IPS DF 4.7 (cell line): ENCODE data around the gene WFIKKN1.

Experiments
- DNase-seq: peaks from one replicate; pipeline ENCODE4 v3.0.0-alpha.2; 2013; ENCODE audit warnings: low spot score; ENCODE audit errors: extremely low read depth

WFIKKN1 gene

DNA sequence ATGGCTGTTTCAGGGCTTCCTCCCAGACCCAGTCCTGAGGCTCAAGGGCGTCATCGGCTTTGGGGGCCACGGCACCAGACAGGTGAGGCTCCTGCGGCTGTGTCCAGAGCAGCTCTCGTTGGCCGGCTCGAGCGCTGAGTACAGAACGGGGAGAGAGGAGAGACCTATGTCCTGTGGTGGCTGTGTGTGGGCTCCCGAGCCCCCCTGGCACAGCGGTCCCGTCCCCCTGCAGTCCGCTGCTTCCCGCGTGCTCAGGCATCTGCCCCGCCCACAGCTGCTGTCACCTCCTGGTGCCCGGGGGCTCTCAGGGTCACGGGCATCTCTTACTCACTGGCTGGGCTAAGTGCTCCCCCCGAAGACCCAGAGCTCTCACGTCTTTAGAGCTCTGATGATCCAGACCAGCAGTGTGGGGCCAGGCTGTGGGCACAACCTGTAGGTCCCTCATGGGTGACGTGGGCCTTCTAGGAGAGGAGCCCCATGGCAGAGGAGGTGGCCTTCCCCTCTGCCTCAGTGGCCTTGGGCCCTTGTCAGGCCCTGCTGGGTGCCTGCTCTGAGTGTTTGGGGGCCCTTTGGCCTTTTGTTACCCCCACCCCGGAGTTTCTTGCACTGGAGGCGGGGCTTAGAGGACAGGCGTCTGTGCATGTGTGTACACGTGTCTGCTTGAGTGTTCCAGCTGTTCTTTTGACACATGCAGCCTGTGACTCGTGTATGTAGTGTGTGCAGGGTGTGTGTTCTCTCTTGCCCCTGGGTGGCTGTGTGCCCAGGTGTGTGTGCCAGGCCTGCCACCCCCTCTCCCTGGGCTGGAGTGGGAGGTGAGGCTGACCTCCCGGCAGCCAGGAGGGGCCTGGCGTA lies 21.9 kb downstream of the WFIKKN1 start:
- DNase-seq: no peak

GRCh38 chr16:654034-654433 lies 23.2 kb downstream of the WFIKKN1 start:
- no peak for DNase-seq

DNA sequence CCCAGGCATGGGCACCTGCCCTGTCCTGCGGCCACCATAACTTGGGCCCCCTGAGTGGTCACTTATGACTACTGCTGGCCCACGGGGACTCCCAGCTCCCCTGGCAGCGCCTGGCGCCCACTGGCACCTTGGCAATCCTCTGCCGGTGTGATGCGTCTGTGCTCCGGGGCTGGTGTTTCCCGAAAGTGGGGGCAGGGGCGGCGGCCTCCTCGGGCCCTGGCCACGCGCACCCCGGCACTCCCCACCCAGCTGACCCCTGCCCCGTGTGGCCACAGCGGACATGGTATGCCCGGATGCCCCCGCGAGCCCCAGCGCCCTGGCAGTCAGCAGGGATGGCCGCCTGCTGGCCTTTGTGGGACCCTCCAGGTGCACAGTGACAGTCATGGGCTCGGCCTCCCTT lies 26.7 kb downstream of the WFIKKN1 start:
- DNase-seq: no peak

- no peak for DNase-seq
These were observed 28.1 kb downstream of the WFIKKN1 start for GRCh38 chr16:658679-659571.

DNA sequence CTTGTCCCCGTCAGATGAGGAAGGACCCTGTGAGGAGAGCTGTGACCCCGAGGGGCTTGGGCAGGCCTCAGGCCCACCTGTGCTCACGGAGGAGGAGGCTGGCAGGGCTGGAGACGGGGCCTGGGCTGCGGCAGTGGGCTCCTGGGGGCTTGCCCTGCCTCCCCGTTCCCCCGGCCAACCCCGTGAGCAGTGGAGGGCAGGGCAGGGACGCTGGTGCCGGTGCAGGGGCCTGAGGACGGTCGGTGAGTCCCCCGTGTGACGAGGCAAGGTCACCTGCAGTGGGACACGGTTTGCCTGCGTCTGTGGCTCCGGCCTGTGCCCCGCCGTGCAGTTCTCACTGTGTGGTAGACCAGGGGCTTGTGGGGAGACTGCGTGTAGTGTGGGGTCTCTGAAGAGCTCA lies 28.8 kb downstream of the WFIKKN1 start:
- DNase-seq: no peak

- no peak for DNase-seq
These were observed 29.3 kb downstream of the WFIKKN1 start for GRCh38 chr16:660132-660458.

DNA sequence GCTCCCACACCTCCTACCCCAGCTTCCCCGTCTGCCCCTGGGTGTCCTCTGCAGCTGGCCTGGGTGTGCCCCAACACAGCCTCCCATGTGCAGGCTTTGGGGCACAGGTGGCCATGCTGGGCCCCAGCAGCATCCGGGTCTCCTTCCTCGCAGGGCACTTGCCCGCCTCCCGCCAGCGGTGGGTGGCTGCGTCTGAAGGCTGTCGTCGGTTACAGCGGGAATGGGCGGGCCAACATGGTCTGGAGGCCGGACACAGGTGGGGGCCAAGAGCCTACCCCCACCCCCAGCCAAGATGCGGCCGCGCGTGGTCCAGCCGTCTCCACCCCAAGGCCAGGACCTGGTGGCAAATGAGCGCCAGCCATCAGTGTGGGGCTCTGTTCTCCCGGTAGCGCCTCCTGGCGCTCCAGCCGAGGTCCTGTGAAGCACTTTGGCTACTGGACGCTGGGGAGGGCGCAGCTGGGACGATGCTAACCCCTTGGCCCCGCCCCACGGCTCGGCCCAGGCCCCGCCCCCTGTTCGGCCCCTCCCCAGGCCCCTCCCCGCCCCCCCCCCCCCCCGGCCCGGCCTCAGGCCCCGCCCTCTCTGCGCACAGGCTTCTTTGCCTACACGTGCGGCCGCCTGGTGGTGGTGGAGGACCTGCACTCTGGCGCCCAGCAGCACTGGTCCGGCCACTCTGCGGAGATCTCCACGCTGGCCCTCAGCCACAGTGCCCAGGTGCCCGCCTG lies 29.8 kb downstream of the WFIKKN1 start:
- DNase-seq: no peak

DNA sequence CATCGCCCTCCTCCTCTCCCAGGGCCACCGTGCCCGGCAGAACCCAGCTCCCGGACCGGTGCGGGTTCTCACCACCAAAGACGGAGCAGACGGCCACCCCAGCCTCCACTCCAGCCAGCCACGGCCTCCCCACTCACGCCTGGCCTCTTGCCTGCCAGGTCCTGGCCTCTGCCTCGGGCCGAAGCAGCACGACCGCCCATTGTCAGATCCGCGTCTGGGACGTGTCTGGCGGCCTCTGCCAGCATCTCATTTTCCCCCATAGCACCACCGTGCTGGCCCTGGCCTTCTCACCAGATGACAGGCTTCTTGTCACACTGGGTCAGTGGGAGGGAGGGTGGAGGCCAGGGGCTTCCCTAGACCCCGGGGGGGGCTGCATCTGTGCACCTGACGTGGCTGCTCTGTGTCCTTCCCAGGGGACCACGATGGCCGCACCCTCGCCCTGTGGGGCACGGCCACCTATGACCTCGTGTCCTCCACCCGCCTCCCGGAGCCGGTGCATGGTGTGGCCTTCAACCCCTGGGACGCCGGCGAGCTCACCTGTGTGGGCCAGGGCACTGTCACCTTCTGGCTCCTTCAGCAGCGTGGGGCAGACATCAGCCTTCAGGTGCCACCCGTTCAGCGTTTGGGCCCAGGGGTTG lies 30.5 kb downstream of the WFIKKN1 start:
- DNase-seq: no peak

GRCh38 chr16:662095-662494 lies 31.3 kb downstream of the WFIKKN1 start:
- no peak for DNase-seq

DNA sequence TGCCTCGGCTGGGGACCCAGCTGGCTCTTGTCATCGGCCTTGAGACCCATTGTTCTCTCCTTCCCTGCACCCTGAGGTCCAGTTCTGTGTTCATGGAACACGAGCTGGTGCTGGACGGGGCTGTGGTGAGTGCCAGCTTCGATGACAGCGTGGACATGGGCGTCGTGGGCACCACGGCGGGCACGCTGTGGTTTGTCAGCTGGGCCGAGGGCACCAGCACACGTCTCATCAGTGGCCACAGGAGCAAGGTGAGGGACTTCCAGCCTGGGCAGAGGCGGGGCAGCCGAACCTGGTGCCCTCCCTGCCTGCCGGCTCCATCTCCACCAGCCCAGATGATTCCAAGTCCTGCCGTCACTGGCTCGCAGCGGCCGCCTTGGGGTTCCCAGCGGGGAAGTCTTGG lies 31.8 kb downstream of the WFIKKN1 start:
- no peak for DNase-seq

DNA sequence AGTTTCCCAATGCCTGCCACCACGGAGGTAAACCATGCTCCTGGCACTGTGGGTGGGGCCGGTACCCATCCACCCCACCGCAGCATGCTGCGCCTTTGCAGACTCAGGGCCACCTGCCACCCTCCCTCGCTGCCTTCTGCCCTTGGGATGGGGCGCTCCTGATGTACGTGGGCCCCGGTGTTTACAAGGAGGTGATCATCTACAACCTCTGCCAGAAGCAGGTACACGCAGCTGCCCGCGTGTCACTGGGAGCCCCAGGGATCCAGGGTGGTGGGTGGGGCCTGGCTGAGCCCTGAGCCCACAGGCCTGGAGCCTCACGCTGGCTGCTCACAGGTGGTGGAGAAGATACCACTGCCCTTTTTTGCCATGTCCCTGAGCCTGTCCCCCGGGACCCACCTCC lies 35.8 kb downstream of the WFIKKN1 start:
- DNase-seq: no peak

DNA sequence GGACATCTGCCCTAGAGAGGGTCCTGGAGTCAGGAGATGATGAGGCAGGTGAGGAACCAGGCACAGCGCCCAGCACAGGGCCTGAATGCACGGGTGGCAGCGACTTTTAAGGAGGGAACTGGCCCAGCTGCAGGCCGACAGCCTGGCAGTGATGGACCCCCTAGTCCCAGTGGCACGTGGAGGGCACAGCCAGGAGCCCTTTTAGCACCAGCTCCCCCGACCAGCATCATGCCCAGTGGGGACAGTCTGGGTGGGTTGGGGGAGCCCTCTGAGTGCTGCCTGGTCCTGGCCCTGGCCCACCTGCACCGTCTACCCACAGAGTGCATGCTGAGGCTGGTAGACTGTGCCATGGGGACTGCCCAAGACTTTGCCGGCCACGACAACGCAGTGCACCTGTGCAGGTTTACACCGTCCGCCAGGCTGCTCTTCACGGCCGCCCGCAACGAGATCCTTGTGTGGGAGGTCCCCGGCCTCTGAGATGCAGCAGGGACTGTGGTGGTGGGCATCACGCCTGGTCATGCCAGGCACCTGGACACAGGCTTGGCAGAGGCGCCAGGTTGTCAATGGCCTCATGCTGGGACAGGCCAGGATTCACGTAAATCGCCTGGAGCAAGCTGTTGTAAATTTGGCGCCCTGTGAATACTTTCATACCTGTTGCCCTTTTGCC lies 36.5 kb downstream of the WFIKKN1 start:
- DNase-seq: no peak

GRCh38 chr16:667780-668518 lies 37.2 kb downstream of the WFIKKN1 start, which contains the start of gene RHOT2:
Gene RHOT2 (plus strand): TSS chr16:668132. CDS start chr16:668200, 68 bp downstream.
- no peak for DNase-seq

GRCh38 chr16:668519-669171 lies 37.9 kb downstream of the WFIKKN1 start:
- no peak for DNase-seq

DNA sequence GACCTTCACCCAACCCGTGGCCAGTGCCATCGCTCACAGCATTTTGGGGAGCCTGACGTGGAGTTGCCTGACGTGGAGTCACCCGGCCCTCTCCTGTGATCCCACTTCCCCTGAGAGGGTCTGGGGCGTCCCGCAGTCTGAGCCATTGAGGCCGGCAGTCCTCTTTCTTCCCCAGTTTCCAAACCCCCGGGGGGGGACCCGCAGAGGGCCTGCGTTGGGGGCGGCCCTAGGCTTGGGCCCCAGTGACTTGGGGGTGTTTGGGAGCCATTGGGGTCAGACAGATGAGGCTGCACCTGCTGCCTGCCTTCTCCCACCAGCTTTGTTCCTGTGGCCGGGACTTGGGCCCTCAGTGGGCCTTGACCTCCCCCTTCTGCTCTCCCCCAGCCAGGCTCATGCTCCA lies 38.9 kb downstream of the WFIKKN1 start:
- DNase-seq: no peak

GRCh38 chr16:670485-671352 lies 39.9 kb downstream of the WFIKKN1 start:
- no peak for DNase-seq

DNA sequence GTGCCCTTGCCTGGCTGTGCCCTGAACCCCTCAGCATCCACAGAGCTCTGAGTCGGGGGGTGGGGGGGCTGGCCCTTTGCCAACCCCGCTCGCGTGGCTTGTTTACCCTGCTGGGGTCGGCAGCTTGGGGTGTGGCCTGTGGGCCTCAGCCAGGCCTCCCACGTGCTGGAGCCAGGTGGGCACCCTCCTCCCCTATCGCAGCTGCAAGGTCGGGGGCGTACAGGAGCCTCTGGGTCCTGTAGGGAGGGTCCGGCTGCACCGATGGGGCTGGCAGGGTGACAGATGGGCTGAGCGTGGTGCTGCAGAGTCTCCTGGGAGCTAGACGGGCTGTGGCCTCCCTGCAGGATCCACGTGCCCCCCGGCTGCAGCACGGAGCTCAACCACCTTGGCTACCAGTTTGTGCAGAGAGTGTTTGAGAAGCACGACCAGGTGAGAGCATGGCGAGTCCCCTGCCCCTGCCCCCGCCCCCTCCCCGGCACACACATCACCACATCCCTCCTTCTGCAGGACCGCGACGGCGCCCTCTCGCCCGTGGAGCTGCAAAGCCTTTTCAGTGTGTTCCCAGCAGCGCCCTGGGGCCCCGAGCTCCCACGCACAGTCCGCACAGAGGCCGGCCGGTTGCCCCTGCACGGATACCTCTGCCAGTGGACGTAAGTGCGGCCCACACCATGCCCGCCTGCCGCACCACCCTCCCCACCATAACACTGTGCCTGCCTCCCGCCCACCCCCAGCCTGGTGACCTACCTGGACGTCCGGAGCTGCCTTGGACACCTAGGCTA lies 40.8 kb downstream of the WFIKKN1 start:
- no peak for DNase-seq

DNA sequence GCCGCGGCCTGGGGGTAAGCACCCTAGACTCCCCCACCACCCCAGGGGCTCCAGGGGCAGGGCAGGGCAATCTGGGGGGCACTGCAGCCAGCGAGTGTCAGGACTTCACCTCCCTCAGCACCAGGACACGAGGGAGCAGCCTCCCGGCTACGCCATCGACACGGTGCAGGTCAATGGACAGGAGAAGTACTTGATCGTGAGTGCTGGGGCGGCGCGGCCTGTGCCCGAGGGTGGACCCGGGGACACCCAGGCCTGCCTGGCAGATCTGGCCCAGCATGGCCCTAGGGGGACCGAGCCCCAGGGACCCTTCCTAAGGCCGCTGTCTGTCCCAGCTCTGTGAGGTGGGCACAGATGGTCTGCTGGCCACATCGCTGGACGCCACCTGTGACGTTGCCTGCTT lies 41.6 kb downstream of the WFIKKN1 start:
- no peak for DNase-seq
